ENCODE measurements around the gene ZNF787. TPM values are rescaled to one million over a fixed set of nuclear protein-coding genes. Genes with fewer than 3 reads are reported as not detected.
A peak's percentile ranks its signal among the peaks of the same experiment; 100 is the strongest.

The ZNF787 gene
- total and polyA plus RNA-seq, 4 donors = 6.6 to 25.5 (median 18.0) TPM

- Histone ChIP-seq H3K4me3 (ENCODE audit: low read length in 2 of 2) (no peak overlapping the region), H3K36me3 (ENCODE audit: control insufficient read depth in 1 of 2, insufficient read depth in 2 of 2, low read length in 1 of 2) (no peaks in the 10 kb centered on the region), H3K27ac (ENCODE audit: low read depth in 1 of 2, low read length in 2 of 2) (no peak overlapping the region), H3K27me3 (ENCODE audit: control insufficient read depth in 1 of 2, insufficient read depth in 2 of 2, low read length in 1 of 2) (no peaks in the 10 kb centered on the region), H3K4me1 (ENCODE audit: control insufficient read depth in 1 of 2, insufficient read depth in 2 of 2, low read length in 2 of 2) (no peaks in the 10 kb centered on the region), H3K9me3 (ENCODE audit: control insufficient read depth, low read length) (no peaks in the 10 kb centered on the region)
- WGBS, 2 donors = 92 to 94% methylated on average over 10 of the region's 10 CpGs
- ATAC-seq (ENCODE audit: low FRiP score) (no peak), DNase-seq (no peak)
- intact Hi-C loops (cut with DNase I) = no loop called here
Measured at GRCh38 chr19:56114778-56115110, 6.4 kb downstream of the ZNF787 start.

DNA sequence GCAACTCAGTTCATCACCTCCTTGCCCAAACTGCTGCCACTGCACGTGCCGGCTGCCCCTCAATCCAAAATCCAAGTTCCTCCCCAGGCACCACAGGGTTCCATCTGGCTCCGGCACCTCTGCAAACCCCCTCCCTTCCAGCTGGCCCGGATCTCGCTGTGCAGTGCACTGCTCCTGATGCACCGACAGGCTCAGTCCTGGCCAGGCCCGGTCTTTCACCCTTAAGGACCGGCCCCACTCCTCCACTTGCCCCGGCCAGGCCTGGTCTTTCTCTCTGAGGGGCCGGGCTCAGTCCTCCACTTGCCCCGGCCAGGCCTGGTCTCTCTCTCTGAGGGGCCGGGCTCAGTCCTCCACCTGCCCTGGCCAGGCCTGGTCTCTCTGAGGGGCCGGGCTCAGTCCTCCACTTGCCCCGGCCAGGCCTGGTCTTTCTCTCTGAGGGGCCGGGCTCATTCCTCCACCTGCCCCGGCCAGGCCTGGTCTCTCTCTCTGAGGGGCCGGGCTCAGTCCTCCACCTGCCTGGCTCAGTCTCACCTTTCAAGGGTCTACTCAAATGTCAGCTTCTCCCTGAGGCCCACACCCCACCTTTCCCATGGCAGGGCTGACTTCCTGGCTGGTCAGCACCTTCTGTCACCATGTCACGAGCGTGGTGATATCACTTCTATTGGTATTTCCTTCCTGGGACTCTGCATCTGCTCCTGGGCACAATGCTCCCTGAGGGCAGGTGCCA is 6.9 kb downstream of the ZNF787 start:
- Histone ChIP-seq H3K9me3 (ENCODE audit: control insufficient read depth, low read length) (no peaks in the 10 kb centered on the region), H3K4me3 (ENCODE audit: low read length in 2 of 2) (no peak overlapping the region), H3K27me3 (ENCODE audit: control insufficient read depth in 1 of 2, insufficient read depth in 2 of 2, low read length in 1 of 2) (no peaks in the 10 kb centered on the region), H3K36me3 (ENCODE audit: control insufficient read depth in 1 of 2, insufficient read depth in 2 of 2, low read length in 1 of 2) (no peaks in the 10 kb centered on the region), H3K4me1 (ENCODE audit: control insufficient read depth in 1 of 2, insufficient read depth in 2 of 2, low read length in 2 of 2) (no peaks in the 10 kb centered on the region), H3K27ac (ENCODE audit: low read depth in 1 of 2, low read length in 2 of 2) (no peak overlapping the region)
- ATAC-seq (ENCODE audit: low FRiP score) (no peak), DNase-seq (no peak)
- intact Hi-C loops (cut with DNase I) = no loop called here
- 79 to 84% methylated on average over 17 to 19 of the region's 19 CpGs for WGBS, 2 donors

DNA sequence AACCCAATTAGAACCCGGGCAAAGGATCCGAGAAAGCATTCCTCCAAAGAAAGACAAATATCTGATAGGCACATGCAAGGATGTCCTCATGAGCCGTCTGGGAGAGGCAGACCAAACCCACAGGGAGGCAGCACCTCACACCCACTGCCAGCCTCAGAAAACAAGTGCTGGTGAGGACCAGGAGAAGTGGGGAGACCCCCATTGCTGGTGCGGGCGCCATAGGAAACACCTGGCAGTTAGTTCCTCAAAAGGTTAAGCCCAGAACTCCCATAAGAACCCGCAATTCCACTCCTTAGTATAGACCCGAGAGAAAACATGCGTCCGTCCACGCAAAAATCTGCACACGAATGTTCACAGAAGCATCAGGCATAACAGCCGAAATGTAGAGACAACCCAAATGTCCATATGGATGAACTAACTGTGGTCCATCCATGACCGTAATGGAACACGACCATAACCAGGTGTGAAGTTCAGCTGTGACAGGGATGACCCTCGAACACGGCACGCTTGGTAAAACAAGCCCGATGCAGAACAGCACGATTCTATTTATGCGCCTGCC is 7.9 kb downstream of the ZNF787 start:
- no peaks in the 10 kb centered on the region for H3K9me3 ChIP-seq (ENCODE audit: control insufficient read depth, low read length)
- no peak for DNase-seq
- no peaks in the 10 kb centered on the region for H3K27me3 ChIP-seq (ENCODE audit: control insufficient read depth in 1 of 2, insufficient read depth in 2 of 2, low read length in 1 of 2)
- no peak overlapping the region for H3K4me3 ChIP-seq (ENCODE audit: low read length in 2 of 2)
- H3K27ac ChIP-seq (ENCODE audit: low read depth in 1 of 2, low read length in 2 of 2) = no peak overlapping the region
- no peaks in the 10 kb centered on the region for H3K4me1 ChIP-seq (ENCODE audit: control insufficient read depth in 1 of 2, insufficient read depth in 2 of 2, low read length in 2 of 2)
- intact Hi-C loops (cut with DNase I) = no loop called here
- H3K36me3 ChIP-seq (ENCODE audit: control insufficient read depth in 1 of 2, insufficient read depth in 2 of 2, low read length in 1 of 2) = no peaks in the 10 kb centered on the region
- ATAC-seq (ENCODE audit: low FRiP score) = no peak
- WGBS, 2 donors = 83 to 84% methylated on average over 20 of the region's 20 CpGs

GRCh38 chr19:56112313-56112709 is 8.8 kb downstream of the ZNF787 start:
- no peaks in the 10 kb centered on the region for H3K9me3 ChIP-seq (ENCODE audit: control insufficient read depth, low read length)
- no peak overlapping the region for H3K4me3 ChIP-seq (ENCODE audit: low read length in 2 of 2)
- no peaks in the 10 kb centered on the region for H3K36me3 ChIP-seq (ENCODE audit: control insufficient read depth in 1 of 2, insufficient read depth in 2 of 2, low read length in 1 of 2)
- H3K4me1 ChIP-seq (ENCODE audit: control insufficient read depth in 1 of 2, insufficient read depth in 2 of 2, low read length in 2 of 2) = no peaks in the 10 kb centered on the region
- DNase-seq = no peak
- 77 to 78% methylated on average over 10 of the region's 10 CpGs for WGBS, 2 donors
- H3K27ac ChIP-seq (ENCODE audit: low read depth in 1 of 2, low read length in 2 of 2) = no peak overlapping the region
- no peaks in the 10 kb centered on the region for H3K27me3 ChIP-seq (ENCODE audit: control insufficient read depth in 1 of 2, insufficient read depth in 2 of 2, low read length in 1 of 2)
- ATAC-seq (ENCODE audit: low FRiP score) = no peak
- intact Hi-C loops (cut with DNase I) = no loop called here

DNA sequence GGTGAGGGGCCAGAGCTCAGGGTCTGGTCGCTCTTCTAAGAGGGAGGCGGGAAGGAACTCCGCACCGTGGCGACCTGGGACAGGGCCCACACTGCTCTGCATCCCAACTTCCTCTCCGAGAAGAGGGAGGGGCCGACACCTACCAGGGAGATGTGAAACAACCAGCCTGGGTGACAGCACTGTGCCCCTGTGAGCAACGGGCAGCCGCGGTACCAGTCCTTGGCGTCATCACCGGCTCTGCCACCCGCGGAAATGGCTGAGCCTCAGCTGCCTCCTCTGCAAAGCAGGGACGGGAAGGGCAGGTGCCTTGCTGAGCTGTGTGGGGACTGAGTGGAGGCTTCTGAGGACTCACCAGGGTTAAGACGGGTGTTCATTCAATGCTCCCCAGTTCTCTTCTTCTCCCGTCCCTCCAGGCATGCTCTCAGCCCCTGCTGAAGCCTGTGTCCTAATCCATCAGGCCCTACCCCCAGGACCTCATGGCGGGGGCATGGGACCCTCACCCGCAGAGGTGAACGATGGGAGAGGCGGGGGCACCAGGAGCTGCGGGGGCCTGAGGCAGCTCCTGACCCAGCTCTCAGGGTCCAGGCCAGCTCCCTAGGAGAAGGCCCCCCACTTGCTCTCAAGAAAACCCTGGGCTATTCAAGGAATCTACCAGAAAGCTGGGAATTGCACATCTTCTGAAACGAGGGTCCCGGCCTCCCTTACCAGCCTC is 9.3 kb downstream of the ZNF787 start:
- Histone ChIP-seq H3K4me1 (ENCODE audit: control insufficient read depth in 1 of 2, insufficient read depth in 2 of 2, low read length in 2 of 2) (no peaks in the 10 kb centered on the region), H3K27me3 (ENCODE audit: control insufficient read depth in 1 of 2, insufficient read depth in 2 of 2, low read length in 1 of 2) (no peaks in the 10 kb centered on the region), H3K27ac (ENCODE audit: low read depth in 1 of 2, low read length in 2 of 2) (no peak overlapping the region), H3K36me3 (ENCODE audit: control insufficient read depth in 1 of 2, insufficient read depth in 2 of 2, low read length in 1 of 2) (no peaks in the 10 kb centered on the region), H3K4me3 (ENCODE audit: low read length in 2 of 2) (no peak overlapping the region), H3K9me3 (ENCODE audit: control insufficient read depth, low read length) (no peaks in the 10 kb centered on the region)
- DNase-seq (peak in 1 of 2 donors; percentile 65), ATAC-seq (ENCODE audit: low FRiP score) (no peak)
- intact Hi-C loops (cut with DNase I) = no loop called here
- WGBS, 2 donors = 73 to 74% methylated on average over 23 to 24 of the region's 24 CpGs

GRCh38 chr19:56110515-56111448 is 10.3 kb downstream of the ZNF787 start:
- Histone ChIP-seq H3K27ac (ENCODE audit: low read depth in 1 of 2, low read length in 2 of 2) (no peak overlapping the region), H3K4me3 (ENCODE audit: low read length in 2 of 2) (no peak overlapping the region), H3K27me3 (ENCODE audit: control insufficient read depth in 1 of 2, insufficient read depth in 2 of 2, low read length in 1 of 2) (no peaks in the 10 kb centered on the region), H3K36me3 (ENCODE audit: control insufficient read depth in 1 of 2, insufficient read depth in 2 of 2, low read length in 1 of 2) (no peaks in the 10 kb centered on the region), H3K9me3 (ENCODE audit: control insufficient read depth, low read length) (no peaks in the 10 kb centered on the region), H3K4me1 (ENCODE audit: control insufficient read depth in 1 of 2, insufficient read depth in 2 of 2, low read length in 2 of 2) (no peaks in the 10 kb centered on the region)
- ATAC-seq (ENCODE audit: low FRiP score) (no peak), DNase-seq (no peak)
- intact Hi-C loops (cut with DNase I) = no loop called here
- WGBS, 2 donors = 69 to 70% methylated on average over 12 of the region's 12 CpGs

GRCh38 chr19:56109226-56109625 is 11.9 kb downstream of the ZNF787 start:
- no peak overlapping the region for H3K4me3 ChIP-seq (ENCODE audit: low read length in 2 of 2)
- no peaks in the 10 kb centered on the region for H3K36me3 ChIP-seq (ENCODE audit: control insufficient read depth in 1 of 2, insufficient read depth in 2 of 2, low read length in 1 of 2)
- 37 to 38% methylated on average over 13 of the region's 13 CpGs for WGBS, 2 donors
- no peaks in the 10 kb centered on the region for H3K27me3 ChIP-seq (ENCODE audit: control insufficient read depth in 1 of 2, insufficient read depth in 2 of 2, low read length in 1 of 2)
- intact Hi-C loops (cut with DNase I) = loop anchor here in 1 of 2 donors (5.0 to 10.0 kb wide), 2 partner anchors 33 to 206 kb away; partner anchors contain the start of genes ZNF444 and ZSCAN5A
- no peak for DNase-seq
- H3K4me1 ChIP-seq (ENCODE audit: control insufficient read depth in 1 of 2, insufficient read depth in 2 of 2, low read length in 2 of 2) = no peaks in the 10 kb centered on the region
- no peak overlapping the region for H3K27ac ChIP-seq (ENCODE audit: low read depth in 1 of 2, low read length in 2 of 2)
- no peaks in the 10 kb centered on the region for H3K9me3 ChIP-seq (ENCODE audit: control insufficient read depth, low read length)
- ATAC-seq (ENCODE audit: low FRiP score) = no peak

- intact Hi-C loops (cut with DNase I) = loop anchor here in 1 of 2 donors (5.0 to 10.0 kb wide), 2 partner anchors 34 to 206 kb away; partner anchors contain the start of genes ZNF444 and ZSCAN5A
- Histone ChIP-seq H3K4me1 (ENCODE audit: control insufficient read depth in 1 of 2, insufficient read depth in 2 of 2, low read length in 2 of 2) (no peaks in the 10 kb centered on the region), H3K36me3 (ENCODE audit: control insufficient read depth in 1 of 2, insufficient read depth in 2 of 2, low read length in 1 of 2) (no peaks in the 10 kb centered on the region), H3K4me3 (ENCODE audit: low read length in 2 of 2) (no peak overlapping the region), H3K27ac (ENCODE audit: low read depth in 1 of 2, low read length in 2 of 2) (peak overlapping the region in 1 of 2 donors; percentile 2), H3K27me3 (ENCODE audit: control insufficient read depth in 1 of 2, insufficient read depth in 2 of 2, low read length in 1 of 2) (no peaks in the 10 kb centered on the region), H3K9me3 (ENCODE audit: control insufficient read depth, low read length) (no peaks in the 10 kb centered on the region)
- peak; percentile 67 to 86 for DNase-seq
- 18 to 25% methylated on average over 24 of the region's 24 CpGs for WGBS, 2 donors
- ATAC-seq (ENCODE audit: low FRiP score) = no peak
Measured at GRCh38 chr19:56108447-56109195, 12.5 kb downstream of the ZNF787 start.

All from aorta (tissue), 5 donors.